Lower lobe of right lung (tissue), 2 donors: Measurements from ENCODE around the gene HMGCL. TPM values are rescaled to one million over a fixed set of nuclear protein-coding genes. Genes with fewer than 3 reads are reported as not detected.
"Not testable (repeated sequence)": the region's sequence is repeated elsewhere in the genome, so short reads cannot be mapped to it uniquely, and the experiment has no call there.

Experiments used
- ATAC-seq, 2 donors: fragments of 200-7000 bp; cut with Tn5 transposase; one replicate each; pipeline ENCODE4 v1.9.1; 2020 to 2022; ENCODE audit warnings: mild to moderate bottlenecking in 2 of 2, moderate library complexity in 2 of 2
- DNase-seq: peaks from one replicate; pipeline ENCODE4 v3.0.0-alpha.2; 2020
- H3K27ac ChIP-seq: fragments of 200-600 bp; one replicate; pipeline ENCODE4 v1.8.0; 2022
- H3K27me3 ChIP-seq: fragments of 200-600 bp; one replicate; pipeline ENCODE4 v1.8.0; 2022; ENCODE audit warnings: low read depth
- H3K36me3 ChIP-seq: fragments of 200-600 bp; one replicate; pipeline ENCODE4 v1.8.0; 2022; ENCODE audit warnings: mild to moderate bottlenecking
- H3K4me1 ChIP-seq: fragments of 200-600 bp; one replicate; pipeline ENCODE4 v1.8.0; 2022
- H3K4me3 ChIP-seq: fragments of 200-600 bp; one replicate; pipeline ENCODE4 v1.8.0; 2022; ENCODE audit warnings: mild to moderate bottlenecking
- H3K9me3 ChIP-seq: fragments of 200-600 bp; one replicate; pipeline ENCODE4 v1.8.0; 2022
- CTCF ChIP-seq: fragments of 200-600 bp; IDR thresholded peaks from one replicate; pipeline ENCODE4 v1.8.0; 2022; ENCODE audit warnings: antibody characterized with exemption, mild to moderate bottlenecking
- intact Hi-C: fragments of 100-400 bp; cut with DNase I; formaldehyde crosslinking; loops from one replicate; pipeline ENCODE4 v1.11.0; 2022
- total RNA-seq: library from RNA; stranded (reverse); fragmentation: NEBNext Ultra II Directional; extraction: Animal tissue kit (Norgen Biotek cat#: 25700); gene quantifications from one replicate; pipeline ENCODE4 v1.2.1, GENCODE V29; 2021
- donor health status: DM: no; HTN: yes; CAD: no; lungs with severe emphysema.

Gene HMGCL
- total RNA-seq, 1 donor from 2014 or later, result 39.3 TPM

- ATAC-seq, result no peak
- no peaks in the 10 kb centered on the region for H3K27me3 ChIP-seq
- TF ChIP-seq CTCF, result peak; percentile 8
- DNase-seq, result no peak
- peaks cover 37% of the 10 kb centered on the region for H3K36me3 ChIP-seq
- peaks cover 19% of the 10 kb centered on the region for H3K4me1 ChIP-seq
- no peak overlapping the region for H3K4me3 ChIP-seq
- H3K9me3 ChIP-seq, result no peaks in the 10 kb centered on the region
- intact Hi-C loops, result no loop called here
- H3K27ac ChIP-seq, result no peak overlapping the region
These were observed 20.9 kb downstream of the HMGCL start for GRCh38 chr1:23804183-23804835.

DNA sequence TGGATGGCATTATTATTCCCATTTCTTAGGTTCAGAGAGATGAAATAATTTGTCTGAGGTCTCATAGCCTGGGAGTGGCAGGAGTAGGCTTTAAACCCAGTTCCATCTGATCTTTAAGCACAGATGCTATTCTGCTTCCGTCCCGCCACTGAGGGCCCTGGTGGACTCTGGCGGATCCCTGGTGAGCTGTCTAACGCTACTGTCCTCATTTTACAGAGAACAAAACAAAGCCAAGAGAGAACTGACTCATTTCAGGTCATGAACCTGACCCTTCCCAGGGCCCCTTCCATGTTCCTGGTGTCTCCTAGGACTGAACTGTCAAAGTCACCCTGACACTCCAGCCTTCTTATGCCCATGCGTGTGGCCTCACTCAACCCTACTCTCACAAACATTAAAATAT lies 21.6 kb downstream of the HMGCL start:
- intact Hi-C loops, result no loop called here
- Histone ChIP-seq H3K27ac (no peak overlapping the region), H3K27me3 (no peaks in the 10 kb centered on the region), H3K9me3 (no peaks in the 10 kb centered on the region), H3K4me1 (peaks cover 24% of the 10 kb centered on the region), H3K4me3 (no peak overlapping the region), H3K36me3 (peaks cover 37% of the 10 kb centered on the region)
- no peak for ATAC-seq
- TF ChIP-seq CTCF, result no peak
- DNase-seq, result no peak

GRCh38 chr1:23802809-23803342 lies 22.4 kb downstream of the HMGCL start:
- H3K4me3 ChIP-seq, DNase-seq, ATAC-seq, H3K9me3 ChIP-seq, H3K27ac ChIP-seq, intact Hi-C loops, H3K27me3 ChIP-seq: not testable (repeated sequence)
- peaks cover 38% of the 10 kb centered on the region for H3K36me3 ChIP-seq
- peaks cover 30% of the 10 kb centered on the region for H3K4me1 ChIP-seq

DNA sequence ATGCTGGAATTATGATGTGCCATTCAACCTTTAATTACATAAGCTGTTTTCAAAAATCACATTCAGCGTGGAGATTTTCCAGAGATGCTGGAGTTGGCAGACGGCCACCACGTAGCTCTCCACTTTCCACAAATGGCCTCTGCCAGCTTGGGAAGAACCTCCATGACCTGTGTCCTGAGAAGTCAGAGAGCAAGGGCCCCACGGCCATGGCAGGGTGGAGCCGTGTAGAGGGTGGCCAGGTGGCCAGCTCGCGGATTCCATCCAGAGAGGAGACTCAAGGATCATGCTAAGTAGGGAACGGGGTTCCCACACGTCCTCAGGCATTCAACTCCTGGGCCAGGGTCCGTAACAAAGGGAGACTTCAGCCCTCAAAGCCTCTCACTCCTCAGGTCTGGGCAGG lies 23.4 kb downstream of the HMGCL start:
- no peaks in the 10 kb centered on the region for H3K27me3 ChIP-seq
- H3K27ac ChIP-seq, result peak overlapping the region; percentile 99
- peaks cover 37% of the 10 kb centered on the region for H3K36me3 ChIP-seq
- DNase-seq, result no peak
- peaks cover 34% of the 10 kb centered on the region for H3K4me1 ChIP-seq
- H3K4me3 ChIP-seq, result peak overlapping the region; percentile 94
- H3K9me3 ChIP-seq, result no peaks in the 10 kb centered on the region
- no peak for TF ChIP-seq CTCF
- intact Hi-C loops, result no loop called here
- ATAC-seq, result no peak

GRCh38 chr1:23801338-23801748 lies 23.9 kb downstream of the HMGCL start:
- Histone ChIP-seq H3K4me3 (peak overlapping the region; percentile 94), H3K9me3 (no peaks in the 10 kb centered on the region), H3K36me3 (peaks cover 37% of the 10 kb centered on the region), H3K27ac (peak overlapping the region; percentile 99), H3K4me1 (peaks cover 34% of the 10 kb centered on the region), H3K27me3 (no peaks in the 10 kb centered on the region)
- intact Hi-C loops, result no loop called here
- ATAC-seq (peak; percentile 4 to 16), DNase-seq (peak; percentile 68)
- TF ChIP-seq CTCF, result no peak
